HFFc6 (cell line): ENCODE results near the gene IKZF4. TPM values are rescaled to one million over a fixed set of nuclear protein-coding genes. Genes with fewer than 3 reads are reported as not detected.

Experiments used
- DNase-seq: peaks from one replicate; pipeline ENCODE4 v3.0.0-alpha.2; 2018
- H3K27ac Mint-ChIP-seq: 2 replicates; pipeline ENCODE4 v1.8.0; 2020; ENCODE audit warnings: mild to moderate bottlenecking, mixed read lengths
- H3K27me3 Mint-ChIP-seq: 2 replicates; pipeline ENCODE4 v1.8.0; 2021; ENCODE audit warnings: mild to moderate bottlenecking, moderate library complexity, mixed read lengths; ENCODE audit not compliant: insufficient read depth
- H3K36me3 Mint-ChIP-seq: 2 replicates; pipeline ENCODE4 v1.8.0; 2021; ENCODE audit warnings: low read depth, mixed read lengths
- H3K4me1 Mint-ChIP-seq: 2 replicates; pipeline ENCODE4 v1.8.0; 2020; ENCODE audit warnings: low read depth, mixed read lengths
- H3K4me3 Mint-ChIP-seq: 2 replicates; pipeline ENCODE4 v1.8.0; 2020; ENCODE audit warnings: mild to moderate bottlenecking, moderate library complexity, mixed read lengths
- H3K9me3 Mint-ChIP-seq: 2 replicates; pipeline ENCODE4 v1.8.0; 2020; ENCODE audit warnings: mild to moderate bottlenecking, mixed read lengths
- total RNA-seq, 6 experiments: library from RNA; stranded (reverse); fragmentation: NEBNext Ultra II Directional; extraction: Animal tissue kit (Norgen Biotek cat#: 25700); gene quantifications; 2 replicates in 1 of 6; 3 replicates in 5 of 6; pipeline ENCODE4 v1.2.3, GENCODE V29; 2021
- TF ChIP-seq, protein P1 (sequence below): fragments of 200-600 bp; sonication (generic); IDR thresholded peaks from 2 replicates; pipeline ENCODE4 v1.5.0; 2021; ENCODE audit warnings: antibody characterized with exemption, mild to moderate bottlenecking

IKZF4 gene
- total RNA-seq, 6 experiments from 2014 or later = 5.2 to 7.2 (median 5.9) TPM

DNA sequence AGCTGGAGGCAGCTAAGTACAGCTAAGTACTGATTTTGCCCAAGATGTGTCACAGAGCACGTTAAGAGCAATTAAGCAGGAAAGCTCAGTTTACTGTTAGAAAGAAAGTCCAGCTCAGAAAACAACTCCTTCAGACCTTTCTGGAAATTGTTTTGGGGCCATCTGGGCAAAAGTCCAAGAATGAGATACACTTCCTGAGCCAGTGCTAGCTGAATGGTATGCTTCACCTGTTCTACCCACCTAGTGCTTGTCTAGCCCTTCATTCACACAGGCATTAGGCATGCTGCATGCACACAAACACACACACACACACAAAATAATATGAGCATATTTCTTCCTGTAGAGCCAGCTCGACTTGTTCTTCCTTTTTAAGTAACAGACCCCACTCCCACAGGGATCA lies 6.6 kb upstream of the IKZF4 start:
- TF ChIP-seq, protein P1, sequence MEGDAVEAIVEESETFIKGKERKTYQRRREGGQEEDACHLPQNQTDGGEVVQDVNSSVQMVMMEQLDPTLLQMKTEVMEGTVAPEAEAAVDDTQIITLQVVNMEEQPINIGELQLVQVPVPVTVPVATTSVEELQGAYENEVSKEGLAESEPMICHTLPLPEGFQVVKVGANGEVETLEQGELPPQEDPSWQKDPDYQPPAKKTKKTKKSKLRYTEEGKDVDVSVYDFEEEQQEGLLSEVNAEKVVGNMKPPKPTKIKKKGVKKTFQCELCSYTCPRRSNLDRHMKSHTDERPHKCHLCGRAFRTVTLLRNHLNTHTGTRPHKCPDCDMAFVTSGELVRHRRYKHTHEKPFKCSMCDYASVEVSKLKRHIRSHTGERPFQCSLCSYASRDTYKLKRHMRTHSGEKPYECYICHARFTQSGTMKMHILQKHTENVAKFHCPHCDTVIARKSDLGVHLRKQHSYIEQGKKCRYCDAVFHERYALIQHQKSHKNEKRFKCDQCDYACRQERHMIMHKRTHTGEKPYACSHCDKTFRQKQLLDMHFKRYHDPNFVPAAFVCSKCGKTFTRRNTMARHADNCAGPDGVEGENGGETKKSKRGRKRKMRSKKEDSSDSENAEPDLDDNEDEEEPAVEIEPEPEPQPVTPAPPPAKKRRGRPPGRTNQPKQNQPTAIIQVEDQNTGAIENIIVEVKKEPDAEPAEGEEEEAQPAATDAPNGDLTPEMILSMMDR = no peak
- Mint-ChIP-seq H3K27me3 (no peaks in the 10 kb centered on the region), H3K4me1 (0 out of 2 replicates have a peak, but pooled peaks cover under 1% of the 10 kb centered on the region), H3K9me3 (no peaks in the 10 kb centered on the region), H3K4me3 (no peak overlapping the region), H3K36me3 (no peaks in the 10 kb centered on the region), H3K27ac (no peak overlapping the region)
- no peak for DNase-seq

DNA sequence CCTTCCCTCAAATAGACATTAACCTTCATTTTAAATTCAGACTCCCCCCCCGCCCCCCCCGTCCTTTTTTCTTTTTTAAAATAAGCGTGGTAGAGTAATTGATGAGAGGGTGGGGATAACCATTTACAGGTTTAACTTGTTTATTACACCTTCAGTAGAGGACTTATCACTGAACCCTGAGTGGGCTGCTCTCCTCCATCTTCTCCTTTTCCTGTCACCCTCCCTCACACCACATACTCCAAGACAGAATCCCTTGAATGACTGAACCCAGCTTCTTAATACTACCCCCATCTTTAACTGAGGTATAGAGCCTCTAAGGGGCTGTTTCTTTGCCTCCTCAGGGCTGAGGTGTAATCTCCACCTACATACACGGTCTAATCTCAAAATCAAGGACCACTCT lies 3.7 kb upstream of the IKZF4 start:
- H3K27ac Mint-ChIP-seq = no peak overlapping the region
- H3K9me3 Mint-ChIP-seq = no peaks in the 10 kb centered on the region

DNA sequence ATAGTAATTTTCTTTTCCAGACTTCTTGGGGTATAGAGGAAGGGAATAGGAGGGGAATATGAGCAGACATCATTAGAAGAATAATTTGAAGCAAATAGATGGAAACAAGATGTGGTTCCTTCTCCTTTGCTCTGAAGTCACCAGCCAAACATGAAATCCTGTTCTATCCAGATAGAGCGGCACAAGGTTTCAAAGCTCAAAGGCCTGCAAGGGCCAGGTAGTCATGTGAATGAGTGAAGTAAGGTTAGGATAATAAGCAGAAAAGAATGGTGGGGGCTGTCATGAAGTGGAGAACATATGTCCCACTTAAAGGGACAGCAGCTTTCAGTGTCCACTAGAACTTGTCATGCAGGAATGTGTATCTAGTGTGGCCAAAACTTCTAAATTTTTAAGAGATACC lies 2.5 kb upstream of the IKZF4 start:
- TF ChIP-seq, protein P1 = no peak

More for the DNA sequence above, 3.7 kb upstream of the IKZF4 start:
- Mint-ChIP-seq H3K4me1 (peaks cover 10% of the 10 kb centered on the region; the same call in 1 of the 2 replicates), H3K4me3 (no peak overlapping the region), H3K27me3 (no peaks in the 10 kb centered on the region), H3K36me3 (no peaks in the 10 kb centered on the region)
- TF ChIP-seq, protein P1 = no peak
- no peak for DNase-seq

DNA sequence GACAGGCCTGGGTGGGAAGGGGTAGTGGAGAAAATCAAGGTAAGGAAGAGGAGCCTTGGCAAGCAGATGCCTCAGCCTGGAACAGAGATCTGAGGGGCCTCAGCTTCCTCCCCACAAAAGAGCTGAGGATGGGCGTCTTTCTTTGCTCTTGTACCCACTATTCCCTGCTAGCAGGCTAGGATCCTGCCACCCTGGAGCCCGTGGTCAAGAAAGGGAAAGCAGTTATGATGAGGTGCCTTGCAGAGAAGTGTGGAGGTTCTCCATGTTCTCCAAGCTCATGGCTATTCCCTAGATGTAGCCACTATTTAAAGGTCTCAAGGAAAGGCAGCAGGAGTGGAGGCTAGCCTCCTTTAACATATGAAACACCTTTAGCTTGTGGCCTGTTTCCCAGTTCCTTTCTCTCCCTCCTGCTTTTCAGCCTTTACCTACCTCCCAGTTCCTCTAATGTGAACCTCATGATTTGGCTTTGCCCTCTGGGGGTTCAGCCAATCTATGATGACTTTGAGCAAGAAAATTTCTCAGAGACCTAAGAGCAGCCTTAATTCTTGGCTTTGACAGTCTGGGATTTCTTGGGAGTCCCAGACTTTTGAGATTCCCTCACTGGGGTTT lies 1.1 kb downstream of the IKZF4 start:
- TF ChIP-seq, protein P1 = no peak
- no peaks in the 10 kb centered on the region for H3K9me3 Mint-ChIP-seq
- no peak overlapping the region for H3K27ac Mint-ChIP-seq
- no peaks in the 10 kb centered on the region for H3K36me3 Mint-ChIP-seq
- H3K4me3 Mint-ChIP-seq = no peak overlapping the region
- peaks cover 10% of the 10 kb centered on the region; the same call in 1 of the 2 replicates for H3K4me1 Mint-ChIP-seq
- DNase-seq = no peak
- no peaks in the 10 kb centered on the region for H3K27me3 Mint-ChIP-seq

More for the DNA sequence above, 2.5 kb upstream of the IKZF4 start:
- H3K9me3 Mint-ChIP-seq = no peaks in the 10 kb centered on the region
- H3K27me3 Mint-ChIP-seq = no peaks in the 10 kb centered on the region
- H3K4me1 Mint-ChIP-seq = peaks cover 10% of the 10 kb centered on the region; the same call in 1 of the 2 replicates
- no peaks in the 10 kb centered on the region for H3K36me3 Mint-ChIP-seq
- H3K4me3 Mint-ChIP-seq = no peak overlapping the region
- DNase-seq = no peak
- no peak overlapping the region for H3K27ac Mint-ChIP-seq

DNA sequence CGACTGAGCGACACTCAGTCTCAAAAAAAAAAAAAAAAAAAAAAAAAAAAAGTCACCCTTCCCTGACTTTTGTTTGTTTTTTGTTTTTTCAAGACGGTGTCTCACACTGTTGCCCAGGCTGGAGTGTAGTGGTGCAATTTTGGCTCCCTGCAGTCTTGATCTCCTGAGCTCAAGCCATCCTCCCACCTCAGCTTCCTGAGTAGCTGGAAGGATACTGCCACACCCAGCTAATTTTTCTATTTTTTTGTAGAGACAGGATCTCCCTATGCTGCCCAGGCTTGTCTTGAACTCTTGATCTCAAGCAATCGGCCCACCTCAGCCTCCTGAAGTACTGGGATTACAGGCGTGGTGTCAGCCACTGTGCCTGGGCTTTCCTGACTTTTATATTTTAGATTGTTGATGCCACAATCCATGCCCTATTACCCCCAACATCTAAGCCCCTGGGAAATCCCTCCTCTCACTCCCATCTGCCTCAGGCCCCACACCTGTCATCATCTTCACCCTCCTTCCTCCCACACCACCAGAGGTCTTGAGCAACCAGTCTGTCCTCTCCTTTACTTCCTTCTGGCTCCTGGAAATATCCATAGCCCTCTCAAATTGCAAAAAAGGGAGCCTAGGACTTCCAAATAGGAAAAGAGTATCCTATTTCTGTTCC lies 7.8 kb downstream of the IKZF4 start:
- TF ChIP-seq, protein P1 = no peak
- DNase-seq = no peak
- Mint-ChIP-seq H3K9me3 (no peaks in the 10 kb centered on the region), H3K27me3 (no peaks in the 10 kb centered on the region; the same call in 1 of the 2 replicates), H3K27ac (peak overlapping the region; percentile 86), H3K4me1 (peaks cover 17% of the 10 kb centered on the region), H3K4me3 (peak overlapping the region; percentile 7; the same call in 1 of the 2 replicates), H3K36me3 (0 out of 2 replicates have a peak, but pooled peaks cover 7% of the 10 kb centered on the region)
